HG03575 (cell line): ENCODE results near the gene FHIP2A.
"Not testable (repeated sequence)": the region's sequence is repeated elsewhere in the genome, so short reads cannot be mapped to it uniquely, and the experiment has no call there.

Source experiments
- ATAC-seq: cut with Tn5 transposase; IDR thresholded peaks from one replicate; pipeline ENCODE4 v1.9.1; 2021; ENCODE audit not compliant: unreplicated experiment, insufficient number of reproducible peaks, low FRiP score; ENCODE audit errors: extremely low read depth

Gene FHIP2A

GRCh38 chr10:114808982-114809381 is 12.6 kb upstream of the FHIP2A start:
- no peak for ATAC-seq

GRCh38 chr10:114810926-114811325 is 10.7 kb upstream of the FHIP2A start:
- ATAC-seq: peak; percentile 99

GRCh38 chr10:114811862-114812261 is 9.7 kb upstream of the FHIP2A start:
- ATAC-seq: no peak

GRCh38 chr10:114815791-114816190 is 5.8 kb upstream of the FHIP2A start:
- no peak for ATAC-seq

- no peak for ATAC-seq
These were observed 5.3 kb upstream of the FHIP2A start for GRCh38 chr10:114816308-114816707.

- ATAC-seq: no peak
These were observed 2.3 kb upstream of the FHIP2A start for GRCh38 chr10:114819322-114819721.

- peak; percentile 14 for ATAC-seq
These were observed 399 bp downstream of the FHIP2A start for GRCh38 chr10:114821915-114822443.

- no peak for ATAC-seq
These were observed 980 bp downstream of the FHIP2A start for GRCh38 chr10:114822444-114823076.

- ATAC-seq: no peak
These were observed 1.5 kb downstream of the FHIP2A start for GRCh38 chr10:114823077-114823463.

- ATAC-seq: no peak
These were observed 2.8 kb downstream of the FHIP2A start for GRCh38 chr10:114824391-114824790.

GRCh38 chr10:114825513-114826253 is 4.1 kb downstream of the FHIP2A start:
- peak; percentile 53 for ATAC-seq

- ATAC-seq: no peak
These were observed 7.8 kb downstream of the FHIP2A start for GRCh38 chr10:114829160-114829909.

GRCh38 chr10:114831186-114831867 is 9.7 kb downstream of the FHIP2A start:
- ATAC-seq: no peak

GRCh38 chr10:114837690-114838089 is 16.1 kb downstream of the FHIP2A start:
- no peak for ATAC-seq

GRCh38 chr10:114839901-114840300 is 18.3 kb downstream of the FHIP2A start:
- ATAC-seq: no peak

GRCh38 chr10:114845978-114846693 is 24.6 kb downstream of the FHIP2A start:
- no peak for ATAC-seq

GRCh38 chr10:114847517-114847916 is 25.9 kb downstream of the FHIP2A start:
- ATAC-seq: not testable (repeated sequence)

GRCh38 chr10:114849674-114850073 is 28.1 kb downstream of the FHIP2A start:
- ATAC-seq: no peak

- ATAC-seq: no peak
These were observed 28.5 kb downstream of the FHIP2A start for GRCh38 chr10:114850126-114850525.
